ENCODE measurements around the gene SORL1-AS1.
"Not testable (repeated sequence)": the region's sequence is repeated elsewhere in the genome, so short reads cannot be mapped to it uniquely, and the experiment has no call there.

Gene SORL1-AS1

GRCh38 chr11:121426476-121427399 is 26.0 kb downstream of the SORL1-AS1 start:
- peak; percentile 56 for DNase-seq (ENCODE audit: low spot score)

DNA sequence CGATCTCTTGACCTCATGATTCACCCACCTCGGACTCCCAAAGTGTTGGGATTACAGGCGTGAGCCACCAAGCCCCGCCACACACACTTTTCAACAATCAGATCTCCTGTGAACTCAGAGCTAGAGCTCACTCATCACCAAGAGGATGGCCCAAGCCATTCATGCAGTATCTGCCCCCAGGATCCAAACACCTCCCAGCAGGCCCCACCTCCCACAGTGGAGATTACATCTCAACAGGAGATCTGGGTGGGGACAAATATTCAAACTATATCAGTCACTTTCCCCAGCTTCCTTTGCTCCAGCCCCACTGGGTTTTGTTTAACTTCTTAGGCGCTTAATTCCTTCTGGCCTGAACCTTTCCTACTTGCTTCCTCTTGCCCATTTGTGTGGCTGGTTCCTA is 26.9 kb downstream of the SORL1-AS1 start:
- no peak for DNase-seq (ENCODE audit: low spot score)

DNA sequence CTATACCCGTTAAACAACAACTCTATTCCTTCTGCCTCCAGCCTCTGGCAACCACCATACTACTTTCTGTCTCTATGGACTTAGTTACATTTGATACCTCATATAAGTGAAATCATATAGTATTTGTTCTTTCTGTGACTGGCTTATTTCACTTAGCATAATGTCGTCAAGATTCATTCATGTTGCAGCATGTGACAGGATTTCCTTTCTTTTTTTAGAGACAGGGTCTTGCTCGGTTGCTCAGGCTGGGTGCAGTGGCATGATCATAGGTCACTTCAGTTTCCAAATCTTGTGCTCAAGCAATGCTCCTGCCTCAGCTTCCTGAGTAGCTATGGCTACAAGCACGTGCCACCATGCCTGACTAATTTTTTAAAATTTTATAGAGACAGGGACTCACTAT is 30.1 kb downstream of the SORL1-AS1 start:
- DNase-seq (ENCODE audit: low spot score): no peak

GRCh38 chr11:121421149-121421901 is 31.4 kb downstream of the SORL1-AS1 start:
- no peak for DNase-seq (ENCODE audit: low spot score)

DNA sequence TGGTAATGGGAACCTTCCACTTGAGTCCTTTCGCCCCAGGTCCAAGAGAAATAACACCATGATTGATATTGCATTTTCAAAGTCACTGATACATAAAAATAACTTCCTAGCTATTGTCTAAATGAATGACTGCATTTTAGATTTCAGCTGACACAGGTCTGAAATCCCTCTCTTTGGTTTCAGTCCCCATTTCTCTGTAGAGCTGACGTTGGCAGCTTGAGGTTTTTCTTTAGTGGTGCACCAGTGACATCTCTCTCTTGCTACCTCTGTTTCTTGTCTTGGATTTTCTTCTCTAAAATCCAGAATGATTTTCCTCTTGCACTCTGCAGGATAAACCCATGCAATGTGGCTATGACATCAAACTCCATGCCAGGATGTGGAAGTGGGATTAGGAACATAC is 32.4 kb downstream of the SORL1-AS1 start:
- DNase-seq (ENCODE audit: low spot score): no peak

- no peak for DNase-seq (ENCODE audit: low spot score)
Measured at GRCh38 chr11:121419836-121420235, 32.9 kb downstream of the SORL1-AS1 start.

GRCh38 chr11:121418625-121419114 is 34.1 kb downstream of the SORL1-AS1 start:
- no peak for DNase-seq (ENCODE audit: low spot score)

DNA sequence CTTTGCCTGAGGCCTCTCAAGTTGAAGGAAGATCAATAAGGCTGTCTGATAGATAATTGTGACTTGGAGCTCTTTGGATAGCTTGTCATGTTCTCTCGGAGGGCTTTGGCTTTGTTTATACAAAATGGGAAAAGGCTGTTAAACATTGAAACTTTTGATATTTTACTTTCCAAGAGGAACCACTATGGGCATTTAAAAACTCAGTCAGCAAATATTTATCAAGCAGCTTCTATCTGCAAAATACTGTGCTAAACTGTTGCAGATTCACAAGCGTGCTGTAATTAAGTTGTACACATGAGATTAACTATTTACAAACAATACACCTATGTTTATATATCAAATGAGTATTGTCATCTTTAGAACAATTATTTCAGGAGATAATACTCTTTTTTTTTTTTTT is 35.2 kb downstream of the SORL1-AS1 start:
- DNase-seq (ENCODE audit: low spot score): no peak

DNA sequence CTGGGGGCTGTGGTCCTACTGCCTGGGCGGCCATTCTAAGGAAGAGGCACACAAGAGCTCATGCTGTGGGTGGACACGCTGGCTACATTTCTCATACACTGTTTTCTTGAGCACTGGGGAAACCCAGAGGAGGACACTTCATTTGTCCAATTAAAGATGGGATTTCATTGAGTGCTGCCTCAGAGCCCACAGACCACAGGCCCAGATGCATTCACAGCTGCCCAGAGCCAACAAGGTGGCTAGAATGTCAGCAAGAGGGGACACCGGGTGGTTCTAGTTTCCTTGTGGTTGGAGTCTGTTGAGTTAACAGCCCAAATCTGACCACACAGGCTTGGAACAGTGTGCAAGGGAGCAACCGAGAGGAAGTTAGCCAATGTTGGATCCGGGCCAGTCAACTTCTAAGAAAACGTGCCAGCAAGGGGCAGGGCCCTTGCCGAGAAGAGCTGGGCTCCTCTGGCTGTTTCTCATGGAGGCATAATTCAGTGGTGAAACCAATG is 35.7 kb downstream of the SORL1-AS1 start:
- DNase-seq (ENCODE audit: low spot score): peak; percentile 82

DNA sequence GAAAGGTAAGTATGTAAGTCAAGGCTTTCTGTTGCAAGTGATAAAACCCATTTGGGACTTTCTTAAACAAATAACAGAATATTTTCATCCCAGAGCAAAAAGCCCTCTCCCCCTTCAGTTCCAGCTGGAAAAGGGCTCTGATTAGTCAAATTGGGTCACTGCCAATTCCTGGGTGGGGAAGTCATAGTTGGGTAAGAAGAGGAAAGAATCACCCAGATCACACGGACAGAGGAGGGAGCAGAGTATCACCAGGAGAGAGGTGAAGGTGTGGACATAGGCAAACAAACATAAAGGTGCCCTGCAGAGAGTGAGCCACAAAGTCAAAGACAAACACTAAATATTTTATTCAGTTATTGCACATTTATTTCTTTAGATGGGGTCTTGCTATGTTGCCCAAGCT is 36.9 kb downstream of the SORL1-AS1 start:
- DNase-seq (ENCODE audit: low spot score): no peak

- DNase-seq (ENCODE audit: low spot score): no peak
Measured at GRCh38 chr11:121414141-121414913, 38.4 kb downstream of the SORL1-AS1 start.

DNA sequence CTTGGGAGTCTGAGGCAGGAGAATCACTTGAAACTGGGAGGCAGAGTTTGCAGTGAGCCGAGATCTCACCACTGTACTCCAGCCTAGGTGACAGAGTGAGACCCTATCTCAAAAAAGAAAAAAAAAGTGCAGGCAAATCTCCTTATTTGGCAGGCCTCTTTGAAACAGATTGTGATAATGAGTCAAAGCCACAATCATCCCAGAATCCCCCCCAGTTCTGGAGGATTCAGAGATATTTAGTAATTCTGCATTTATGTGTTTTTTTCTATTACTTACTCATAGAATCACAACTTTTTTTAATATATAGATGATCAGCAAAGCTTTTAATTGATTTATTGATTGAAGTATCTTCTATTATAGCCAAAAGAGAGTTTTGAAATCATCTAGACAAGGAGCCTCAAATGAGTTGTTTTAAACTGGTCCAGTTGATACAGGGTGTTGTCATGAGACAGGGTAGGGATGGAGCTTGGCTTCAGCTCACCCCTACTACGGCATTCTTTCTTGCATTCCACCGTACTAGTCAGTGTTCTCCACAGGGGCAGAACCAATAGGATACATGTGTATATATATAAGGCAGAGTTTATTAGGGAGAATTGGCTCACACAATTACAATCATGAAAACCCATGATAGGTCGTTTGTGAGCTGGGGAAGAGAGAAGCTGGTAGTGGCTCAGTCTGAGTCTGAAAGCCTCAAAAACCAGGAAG is 39.9 kb downstream of the SORL1-AS1 start:
- no peak for DNase-seq (ENCODE audit: low spot score)

DNA sequence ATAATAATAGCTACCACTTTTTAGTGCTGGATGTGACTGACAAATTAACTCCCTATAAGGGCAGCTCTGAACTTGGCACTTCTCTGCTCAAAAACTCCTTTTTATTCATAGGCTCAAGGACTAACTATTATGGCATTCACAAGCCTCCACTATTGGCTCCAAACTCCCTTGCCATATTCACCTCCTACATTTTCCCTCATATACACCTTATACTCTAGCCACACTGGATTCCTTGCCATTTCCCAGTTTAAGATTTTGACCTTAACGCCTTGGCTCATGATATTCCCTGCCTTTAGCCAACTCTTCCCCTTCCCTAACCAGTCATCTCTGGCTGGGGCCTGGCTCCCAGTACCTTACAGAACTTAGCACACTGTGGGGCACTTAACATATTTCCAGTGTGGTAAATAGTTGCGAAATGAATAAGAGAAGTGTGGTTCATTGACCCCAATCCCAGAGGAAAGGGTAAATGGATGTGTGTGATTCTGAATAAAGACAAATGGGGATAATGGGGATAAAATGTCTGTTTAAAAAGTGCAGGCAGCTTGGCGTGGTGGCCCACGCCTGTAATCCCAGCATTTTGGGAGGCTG is 40.7 kb downstream of the SORL1-AS1 start:
- DNase-seq (ENCODE audit: low spot score): no peak

- not testable (repeated sequence) for DNase-seq (ENCODE audit: low spot score)
Measured at GRCh38 chr11:121411330-121411729, 41.4 kb downstream of the SORL1-AS1 start.

DNA sequence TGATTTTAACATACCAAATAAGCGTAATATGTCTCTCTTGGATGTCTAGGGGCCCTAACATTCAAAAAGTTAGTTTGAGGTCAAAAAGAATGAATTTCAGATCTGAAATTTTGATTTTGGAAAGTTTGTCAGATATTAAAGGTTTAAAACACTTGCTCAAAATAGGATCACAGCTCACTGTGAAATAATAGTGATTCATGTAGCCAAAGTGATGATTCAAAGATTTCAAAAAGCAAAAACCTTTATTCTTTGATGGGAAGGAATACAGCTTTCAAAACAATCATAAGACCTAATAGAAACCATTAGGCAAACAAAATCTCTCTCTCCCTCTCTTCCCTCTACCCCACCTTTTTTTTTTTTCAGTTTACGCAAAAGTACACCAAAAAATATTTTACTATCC is 42.7 kb downstream of the SORL1-AS1 start:
- DNase-seq (ENCODE audit: low spot score): not testable (repeated sequence)

GRCh38 chr11:121408830-121409229 is 43.9 kb downstream of the SORL1-AS1 start:
- no peak for DNase-seq (ENCODE audit: low spot score)

GRCh38 chr11:121406291-121406690 is 46.5 kb downstream of the SORL1-AS1 start:
- DNase-seq (ENCODE audit: low spot score): no peak

GRCh38 chr11:121405646-121406045 is 47.1 kb downstream of the SORL1-AS1 start:
- no peak for DNase-seq (ENCODE audit: low spot score)

GRCh38 chr11:121394785-121395184 is 58.0 kb downstream of the SORL1-AS1 start:
- DNase-seq (ENCODE audit: low spot score): no peak

- DNase-seq (ENCODE audit: low spot score): no peak
Measured at GRCh38 chr11:121393855-121394254, 58.9 kb downstream of the SORL1-AS1 start.

DNA sequence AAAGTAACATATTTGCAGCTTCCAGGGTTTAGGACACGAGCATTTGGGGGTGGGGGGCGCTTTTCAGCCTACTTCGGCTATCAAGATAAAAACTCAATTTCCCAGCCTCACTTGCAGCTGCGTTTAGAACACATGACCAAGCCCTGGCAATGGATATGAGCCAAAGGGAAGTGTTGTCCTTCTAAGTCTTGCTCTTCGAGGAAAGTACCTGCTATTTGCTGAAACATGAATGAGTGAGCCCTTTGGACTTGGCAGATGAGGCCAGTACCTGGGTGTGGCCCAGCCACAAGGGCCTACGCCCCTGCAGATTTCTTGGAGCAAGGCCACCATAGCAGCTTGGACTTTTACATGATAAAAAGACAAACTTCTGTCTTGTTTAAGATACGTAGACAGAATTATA is 60.9 kb downstream of the SORL1-AS1 start:
- DNase-seq (ENCODE audit: low spot score): no peak
